ENCODE data around the gene DEXI. TPM values are rescaled to one million over a fixed set of nuclear protein-coding genes. Genes with fewer than 3 reads are reported as not detected.
"Not testable (repeated sequence)": the region's sequence is repeated elsewhere in the genome, so short reads cannot be mapped to it uniquely, and the experiment has no call there.

Gene DEXI
- total and polyA plus RNA-seq, 9 donors: 46.8 to 64.5 (median 52.3) TPM

GRCh38 chr16:10929097-10929496 lies 13.2 kb downstream of the DEXI start:
- not testable (repeated sequence) for DNase-seq; H3K27me3 ChIP-seq (ENCODE audit: control insufficient read depth, insufficient read depth, low read length); H3K27ac ChIP-seq (ENCODE audit: low read length); H3K4me3 ChIP-seq (ENCODE audit: low read length); H3K9me3 ChIP-seq (replicated peaks; ENCODE audit: control insufficient read depth, low read depth, low read length); H3K4me1 ChIP-seq (ENCODE audit: control insufficient read depth, insufficient read depth, low read length)
- 82% methylated on average over 8 of the region's 12 CpGs for WGBS (ENCODE audit: insufficient coverage)
- peaks cover 73% of the 10 kb centered on the region for H3K36me3 ChIP-seq (ENCODE audit: control insufficient read depth, insufficient read depth, low read length)

- WGBS (ENCODE audit: insufficient coverage): 92% methylated on average over 7 of the region's 11 CpGs
- Histone ChIP-seq H3K4me1 (ENCODE audit: control insufficient read depth, insufficient read depth, low read length) (peaks cover 22% of the 10 kb centered on the region), H3K27ac (ENCODE audit: low read length) (no peak overlapping the region), H3K4me3 (ENCODE audit: low read length) (no peak overlapping the region), H3K9me3 (replicated peaks; ENCODE audit: control insufficient read depth, low read depth, low read length) (no peaks in the 10 kb centered on the region), H3K27me3 (ENCODE audit: control insufficient read depth, insufficient read depth, low read length) (no peaks in the 10 kb centered on the region), H3K36me3 (ENCODE audit: control insufficient read depth, insufficient read depth, low read length) (peaks cover 61% of the 10 kb centered on the region)
- DNase-seq: no peak
Measured at GRCh38 chr16:10927497-10928112, 14.7 kb downstream of the DEXI start.

GRCh38 chr16:10926867-10927266 lies 15.4 kb downstream of the DEXI start:
- DNase-seq: no peak
- 90% methylated on average over 2 of the region's 5 CpGs for WGBS (ENCODE audit: insufficient coverage)
- Histone ChIP-seq H3K4me1 (ENCODE audit: control insufficient read depth, insufficient read depth, low read length) (peaks cover 28% of the 10 kb centered on the region), H3K36me3 (ENCODE audit: control insufficient read depth, insufficient read depth, low read length) (peaks cover 57% of the 10 kb centered on the region), H3K27ac (ENCODE audit: low read length) (no peak overlapping the region), H3K9me3 (replicated peaks; ENCODE audit: control insufficient read depth, low read depth, low read length) (no peaks in the 10 kb centered on the region), H3K4me3 (ENCODE audit: low read length) (no peak overlapping the region), H3K27me3 (ENCODE audit: control insufficient read depth, insufficient read depth, low read length) (no peaks in the 10 kb centered on the region)

GRCh38 chr16:10926094-10926493 lies 16.2 kb downstream of the DEXI start:
- H3K27ac ChIP-seq (ENCODE audit: low read length): no peak overlapping the region
- H3K4me1 ChIP-seq (ENCODE audit: control insufficient read depth, insufficient read depth, low read length): peaks cover 36% of the 10 kb centered on the region
- WGBS (ENCODE audit: insufficient coverage): 60% methylated on average over 2 of the region's 4 CpGs

GRCh38 chr16:10925285-10925684 lies 17.0 kb downstream of the DEXI start:
- H3K27ac ChIP-seq (ENCODE audit: low read length); H3K4me3 ChIP-seq (ENCODE audit: low read length); H3K9me3 ChIP-seq (replicated peaks; ENCODE audit: control insufficient read depth, low read depth, low read length); DNase-seq; H3K27me3 ChIP-seq (ENCODE audit: control insufficient read depth, insufficient read depth, low read length): not testable (repeated sequence)
- WGBS (ENCODE audit: insufficient coverage): 100% methylated on average over 2 of the region's 3 CpGs
- Histone ChIP-seq H3K4me1 (ENCODE audit: control insufficient read depth, insufficient read depth, low read length) (peaks cover 43% of the 10 kb centered on the region), H3K36me3 (ENCODE audit: control insufficient read depth, insufficient read depth, low read length) (peaks cover 55% of the 10 kb centered on the region)

More at GRCh38 chr16:10926094-10926493, 16.2 kb downstream of the DEXI start:
- Histone ChIP-seq H3K4me3 (ENCODE audit: low read length) (no peak overlapping the region), H3K36me3 (ENCODE audit: control insufficient read depth, insufficient read depth, low read length) (peaks cover 60% of the 10 kb centered on the region), H3K9me3 (replicated peaks; ENCODE audit: control insufficient read depth, low read depth, low read length) (no peaks in the 10 kb centered on the region), H3K27me3 (ENCODE audit: control insufficient read depth, insufficient read depth, low read length) (no peaks in the 10 kb centered on the region)
- DNase-seq: no peak

GRCh38 chr16:10923650-10924214 lies 18.5 kb downstream of the DEXI start:
- Histone ChIP-seq H3K27ac (ENCODE audit: low read length) (peak overlapping the region; percentile 76), H3K4me3 (ENCODE audit: low read length) (no peak overlapping the region), H3K4me1 (ENCODE audit: control insufficient read depth, insufficient read depth, low read length) (peaks cover 46% of the 10 kb centered on the region), H3K27me3 (ENCODE audit: control insufficient read depth, insufficient read depth, low read length) (no peaks in the 10 kb centered on the region), H3K36me3 (ENCODE audit: control insufficient read depth, insufficient read depth, low read length) (peaks cover 41% of the 10 kb centered on the region), H3K9me3 (replicated peaks; ENCODE audit: control insufficient read depth, low read depth, low read length) (no peaks in the 10 kb centered on the region)
- peak; percentile 69 for DNase-seq
- 69% methylated on average over 13 of the region's 14 CpGs for WGBS (ENCODE audit: insufficient coverage)

GRCh38 chr16:10923146-10923649 lies 19.1 kb downstream of the DEXI start:
- Histone ChIP-seq H3K4me1 (ENCODE audit: control insufficient read depth, insufficient read depth, low read length) (peaks cover 51% of the 10 kb centered on the region), H3K36me3 (ENCODE audit: control insufficient read depth, insufficient read depth, low read length) (peaks cover 38% of the 10 kb centered on the region), H3K27ac (ENCODE audit: low read length) (peak overlapping the region; percentile 76), H3K27me3 (ENCODE audit: control insufficient read depth, insufficient read depth, low read length) (no peaks in the 10 kb centered on the region), H3K4me3 (ENCODE audit: low read length) (no peak overlapping the region), H3K9me3 (replicated peaks; ENCODE audit: control insufficient read depth, low read depth, low read length) (no peaks in the 10 kb centered on the region)
- WGBS (ENCODE audit: insufficient coverage): 72% methylated on average over 3 of the region's 10 CpGs
- no peak for DNase-seq

- H3K27ac ChIP-seq (ENCODE audit: low read length): peak overlapping the region; percentile 76
- peaks cover 31% of the 10 kb centered on the region for H3K36me3 ChIP-seq (ENCODE audit: control insufficient read depth, insufficient read depth, low read length)
- H3K4me1 ChIP-seq (ENCODE audit: control insufficient read depth, insufficient read depth, low read length): peaks cover 51% of the 10 kb centered on the region
- H3K27me3 ChIP-seq (ENCODE audit: control insufficient read depth, insufficient read depth, low read length): no peaks in the 10 kb centered on the region
- peak; percentile 57 for DNase-seq
- no peaks in the 10 kb centered on the region for H3K9me3 ChIP-seq (replicated peaks; ENCODE audit: control insufficient read depth, low read depth, low read length)
- WGBS (ENCODE audit: insufficient coverage): 65% methylated on average over 6 of the region's 14 CpGs
- H3K4me3 ChIP-seq (ENCODE audit: low read length): no peak overlapping the region
Measured at GRCh38 chr16:10922328-10923145, 19.7 kb downstream of the DEXI start.

- 79% methylated on average over 7 of the region's 10 CpGs for whole genome bisulfite sequencing (ENCODE audit: insufficient coverage)
- peak; percentile 59 for DNase-seq
- Histone ChIP-seq H3K36me3 (ENCODE audit: control insufficient read depth, insufficient read depth, low read length) (peaks cover 23% of the 10 kb centered on the region), H3K9me3 (replicated peaks; ENCODE audit: control insufficient read depth, low read depth, low read length) (no peaks in the 10 kb centered on the region), H3K4me1 (ENCODE audit: control insufficient read depth, insufficient read depth, low read length) (peaks cover 51% of the 10 kb centered on the region), H3K27me3 (ENCODE audit: control insufficient read depth, insufficient read depth, low read length) (no peaks in the 10 kb centered on the region), H3K4me3 (ENCODE audit: low read length) (no peak overlapping the region), H3K27ac (ENCODE audit: low read length) (peak overlapping the region; percentile 71)
Measured at GRCh38 chr16:10921536-10922327, 20.5 kb downstream of the DEXI start.
